ENCODE measurements around the gene LIPF.
"Not testable (repeated sequence)": the region's sequence is repeated elsewhere in the genome, so short reads cannot be mapped to it uniquely, and the experiment has no call there.

Gene LIPF

DNA sequence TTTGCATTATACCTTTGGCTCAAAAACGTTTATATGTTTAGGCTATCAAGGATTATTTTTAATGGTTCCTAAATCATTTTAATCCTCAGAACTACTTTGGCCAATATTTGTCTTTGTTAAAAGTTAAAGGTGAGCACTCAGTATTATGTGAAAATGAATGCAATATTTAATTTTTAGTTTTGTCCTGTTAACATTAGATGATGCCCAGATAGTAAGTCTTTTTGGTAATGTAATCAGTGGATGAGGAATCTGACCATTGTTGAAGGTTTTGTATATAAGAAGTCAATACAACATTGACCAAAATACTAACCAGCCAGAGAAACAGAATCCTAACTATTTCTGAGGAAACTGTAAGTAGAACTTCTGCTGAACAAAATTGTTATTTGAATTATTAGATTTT lies at the start of gene LIPF:
TSS of gene LIPF (plus strand) at position 301 of the 400 bp plus-strand sequence. CDS start 2,856 bp downstream, outside the sequence.
- no peak for DNase-seq (ENCODE audit: low spot score)

- no peak for DNase-seq (ENCODE audit: low spot score)
Measured at GRCh38 chr10:88616250-88616977, 47.8 kb upstream of the LIPF start.

DNA sequence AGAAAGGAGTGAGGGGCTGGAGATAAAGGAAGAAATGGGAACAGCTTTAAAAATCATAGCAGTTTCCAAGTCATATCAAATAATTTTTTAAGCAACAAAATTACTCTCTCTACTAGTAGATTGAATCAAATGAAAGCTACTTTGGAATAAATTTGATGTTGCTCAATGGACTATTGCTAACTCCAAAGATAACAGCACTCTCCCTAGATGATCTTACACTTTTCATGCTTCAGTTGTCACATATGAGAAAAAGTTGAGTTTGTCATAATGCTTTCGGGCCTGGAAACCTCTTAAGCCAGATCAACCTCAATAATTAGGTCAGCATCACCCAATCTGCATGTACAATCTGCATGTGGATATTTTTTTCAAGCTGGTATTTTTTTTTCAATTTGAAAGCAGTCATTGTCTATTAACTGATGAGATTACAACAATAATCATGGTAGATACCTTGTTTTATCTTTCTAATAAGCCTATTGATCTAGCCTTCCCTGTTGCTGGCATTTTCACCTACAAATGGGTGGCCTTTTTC lies 46.4 kb upstream of the LIPF start:
- DNase-seq (ENCODE audit: low spot score): no peak

DNA sequence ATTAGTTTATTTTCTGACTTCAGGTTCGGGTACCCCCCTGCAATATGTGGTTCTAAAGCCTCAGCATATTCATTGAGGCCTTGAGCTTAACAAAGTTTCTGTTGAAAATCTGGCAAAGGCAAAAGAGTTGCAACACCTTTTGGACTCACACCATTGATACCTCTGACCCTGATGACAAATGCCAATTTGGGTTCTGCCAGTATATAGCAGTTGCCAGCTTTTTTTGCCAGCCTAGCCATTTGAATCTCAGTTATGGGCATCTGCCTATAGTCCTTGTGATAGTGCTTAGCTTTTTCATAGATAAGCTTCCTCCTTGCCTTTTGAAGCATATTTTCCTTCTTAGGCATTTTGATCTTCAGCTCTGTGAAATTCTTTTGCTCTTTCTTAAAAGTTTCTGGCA lies 45.7 kb upstream of the LIPF start:
- DNase-seq (ENCODE audit: low spot score): no peak

DNA sequence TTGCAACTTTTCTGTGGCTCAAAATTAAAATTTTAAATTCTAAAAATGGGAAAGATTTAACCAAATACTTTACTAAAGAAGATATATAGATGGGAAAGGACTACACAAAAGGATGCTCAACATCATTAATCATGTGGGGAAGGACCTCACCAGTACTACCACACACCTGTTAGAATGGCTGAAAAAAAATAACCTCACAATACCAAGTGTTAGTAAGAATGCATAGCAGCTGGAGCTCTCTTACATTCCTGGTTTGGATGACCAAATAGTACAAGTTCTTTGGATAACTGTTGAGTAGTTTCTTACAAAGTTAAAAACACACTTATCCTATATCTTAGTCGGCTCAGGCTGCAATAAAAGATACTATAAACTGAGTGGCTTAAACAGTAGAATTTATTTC lies 43.8 kb upstream of the LIPF start:
- no peak for DNase-seq (ENCODE audit: low spot score)

- no peak for DNase-seq (ENCODE audit: low spot score)
Measured at GRCh38 chr10:88623835-88624234, 40.4 kb upstream of the LIPF start.

GRCh38 chr10:88624840-88625239 lies 39.4 kb upstream of the LIPF start:
- DNase-seq (ENCODE audit: low spot score): no peak

GRCh38 chr10:88640186-88640585 lies 24.1 kb upstream of the LIPF start:
- DNase-seq (ENCODE audit: low spot score): no peak

DNA sequence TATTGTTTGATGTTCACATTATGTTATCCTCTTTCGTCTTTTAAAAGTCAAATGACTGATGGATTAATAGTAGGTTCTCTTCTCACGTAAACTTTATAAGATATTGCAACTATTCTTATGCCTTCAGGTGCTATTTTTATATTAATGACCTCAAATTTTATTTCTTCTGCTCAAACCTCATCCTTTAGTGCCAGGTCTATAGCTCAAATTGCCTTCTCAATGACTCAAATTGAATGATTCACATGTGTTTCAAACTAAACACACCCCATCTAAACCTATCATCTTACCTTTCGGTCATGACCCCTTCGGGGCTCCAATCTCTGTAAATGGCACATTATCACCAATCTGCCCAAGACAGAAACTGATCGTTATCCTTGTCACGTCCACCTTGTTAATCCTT lies 22.0 kb upstream of the LIPF start:
- no peak for DNase-seq (ENCODE audit: low spot score)

GRCh38 chr10:88642963-88643362 lies 21.3 kb upstream of the LIPF start:
- DNase-seq (ENCODE audit: low spot score): no peak

GRCh38 chr10:88647061-88647615 lies 17.1 kb upstream of the LIPF start:
- no peak for DNase-seq (ENCODE audit: low spot score)

DNA sequence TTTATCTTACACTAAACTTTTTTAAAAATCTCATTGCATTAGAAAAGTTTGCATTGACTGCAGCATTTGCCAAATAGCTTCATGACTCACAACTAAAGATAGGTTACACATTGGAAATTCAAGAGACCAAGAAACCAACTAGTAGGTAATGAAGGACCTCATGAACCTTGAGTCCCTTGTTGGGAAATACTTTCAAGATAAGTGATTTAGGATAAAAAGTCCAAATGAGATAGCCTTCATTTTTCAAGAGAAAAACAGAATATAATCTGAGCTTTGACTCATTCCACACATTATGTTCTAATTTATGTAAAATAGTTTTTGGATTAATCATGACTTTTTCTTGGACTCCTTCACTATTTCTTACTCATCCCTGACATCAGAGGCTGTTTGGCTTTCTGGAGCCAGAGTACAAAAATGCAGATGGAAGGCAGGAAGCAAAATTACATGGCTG lies 13.1 kb upstream of the LIPF start:
- no peak for DNase-seq (ENCODE audit: low spot score)

DNA sequence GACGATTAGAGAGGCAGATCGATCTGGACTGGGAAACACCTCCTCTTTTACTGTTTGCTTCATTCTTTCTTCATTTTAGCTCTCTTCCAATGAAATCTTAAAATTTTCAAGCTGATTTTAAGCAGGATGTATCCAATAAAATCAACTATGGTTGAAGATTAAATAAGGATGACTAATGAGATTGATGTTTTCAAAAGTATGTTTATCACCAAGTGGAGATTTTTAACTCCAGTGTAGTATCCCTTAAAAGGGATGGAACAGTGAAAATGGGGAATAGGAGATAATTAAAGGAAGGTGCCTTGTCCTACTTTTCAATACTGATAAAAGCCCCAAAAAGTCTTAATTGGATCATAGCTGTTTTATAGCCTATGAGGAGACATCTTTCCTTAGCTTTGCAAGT lies 11.6 kb upstream of the LIPF start:
- DNase-seq (ENCODE audit: low spot score): no peak

DNA sequence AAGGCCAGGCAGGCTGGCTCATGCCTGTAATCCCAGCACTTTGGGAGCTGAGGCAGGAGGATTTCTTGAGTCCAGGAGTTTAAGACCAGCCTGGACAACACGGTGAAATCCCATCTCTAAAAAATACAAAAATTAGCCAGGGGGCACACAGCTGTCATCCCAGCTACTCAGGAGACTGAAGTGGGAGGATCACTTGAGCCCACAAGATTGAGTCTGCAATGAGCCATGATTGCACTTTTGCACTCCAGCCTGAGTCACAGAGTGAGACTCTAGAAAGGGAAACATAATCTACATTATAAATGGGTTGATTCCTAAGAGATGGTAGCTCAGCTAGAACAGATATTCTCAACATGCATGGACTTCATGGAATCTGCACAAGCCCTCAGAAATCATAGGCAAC lies 6.3 kb upstream of the LIPF start:
- DNase-seq (ENCODE audit: low spot score): no peak

DNA sequence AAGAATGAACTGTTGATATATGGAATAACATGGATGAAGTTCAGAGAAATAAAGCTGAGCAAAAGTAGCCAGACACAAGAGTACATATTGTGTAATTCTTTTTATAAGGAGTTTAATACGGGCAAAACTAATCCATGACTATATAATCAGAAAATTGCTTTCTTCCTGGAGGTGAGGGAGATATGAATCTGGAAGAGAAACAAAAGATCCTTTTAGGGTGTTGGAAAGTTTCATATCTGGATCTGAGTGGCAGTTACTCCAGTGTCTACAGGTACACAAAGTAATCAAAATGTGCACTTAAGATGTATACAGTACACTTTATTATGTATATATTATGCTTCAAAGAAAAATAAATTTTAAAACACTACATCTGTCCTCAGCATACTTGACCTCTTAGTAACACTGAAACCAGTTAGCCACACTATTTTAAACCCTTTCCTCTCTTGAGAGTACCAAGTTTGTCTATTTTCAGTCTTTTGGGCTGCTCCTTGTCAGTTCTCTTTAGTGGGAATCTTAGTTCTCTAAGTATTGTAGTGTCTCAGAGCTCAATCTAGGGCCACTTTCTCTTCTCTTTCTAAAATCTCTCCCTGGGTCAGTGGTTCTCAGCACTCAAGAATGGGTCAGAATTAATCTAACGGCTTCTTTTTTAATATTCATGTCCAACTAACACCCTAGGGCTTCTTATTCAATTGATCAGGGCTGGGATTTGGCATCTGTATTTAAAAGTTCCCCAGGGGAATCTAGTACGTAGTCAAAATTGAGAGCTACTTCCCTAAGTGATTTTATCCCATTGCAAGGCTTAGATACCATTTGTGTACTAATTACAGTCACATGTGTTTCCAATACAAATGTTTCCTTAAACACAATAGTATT lies 4.3 kb upstream of the LIPF start:
- DNase-seq (ENCODE audit: low spot score): no peak

DNA sequence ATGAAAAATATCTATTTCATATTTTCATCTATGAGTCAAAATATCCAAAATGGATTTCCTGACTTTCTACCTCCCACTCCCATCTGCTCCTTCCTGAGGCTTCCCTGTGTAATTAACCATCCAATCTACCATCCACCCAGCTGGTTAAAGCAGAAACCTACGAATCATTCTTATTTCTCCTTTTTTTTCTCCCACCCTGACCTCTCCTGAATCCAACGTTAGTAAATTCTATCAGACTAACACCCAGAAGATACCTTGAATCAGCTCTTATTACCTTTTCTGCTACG lies 3.7 kb upstream of the LIPF start:
- no peak for DNase-seq (ENCODE audit: low spot score)

- DNase-seq (ENCODE audit: low spot score): no peak
Measured at GRCh38 chr10:88661018-88661417, 3.2 kb upstream of the LIPF start.

DNA sequence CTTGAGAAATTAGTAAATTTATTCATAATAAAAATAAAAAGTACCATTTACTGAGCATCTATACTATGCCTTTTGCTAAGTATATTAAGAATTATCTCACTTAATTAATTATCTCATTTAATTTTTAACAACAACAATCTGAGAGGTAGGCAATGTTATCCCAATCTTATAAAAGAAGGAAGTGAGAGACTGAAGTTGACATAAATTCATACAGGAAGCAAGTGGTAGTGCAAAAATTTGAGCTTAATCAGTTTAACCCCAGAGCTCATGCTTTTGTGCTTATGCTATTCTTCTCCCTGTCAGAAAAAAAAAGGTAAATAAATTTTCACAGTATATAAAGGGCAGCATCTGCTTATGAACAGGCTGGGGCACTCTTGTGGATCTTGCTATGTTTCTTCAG lies 2.7 kb upstream of the LIPF start:
- no peak for DNase-seq (ENCODE audit: low spot score)

- not testable (repeated sequence) for DNase-seq (ENCODE audit: low spot score)
Measured at GRCh38 chr10:88663153-88663552, 1.1 kb upstream of the LIPF start.

- no peak for DNase-seq (ENCODE audit: low spot score)
Measured at GRCh38 chr10:88668465-88668864, 4.2 kb downstream of the LIPF start.

DNA sequence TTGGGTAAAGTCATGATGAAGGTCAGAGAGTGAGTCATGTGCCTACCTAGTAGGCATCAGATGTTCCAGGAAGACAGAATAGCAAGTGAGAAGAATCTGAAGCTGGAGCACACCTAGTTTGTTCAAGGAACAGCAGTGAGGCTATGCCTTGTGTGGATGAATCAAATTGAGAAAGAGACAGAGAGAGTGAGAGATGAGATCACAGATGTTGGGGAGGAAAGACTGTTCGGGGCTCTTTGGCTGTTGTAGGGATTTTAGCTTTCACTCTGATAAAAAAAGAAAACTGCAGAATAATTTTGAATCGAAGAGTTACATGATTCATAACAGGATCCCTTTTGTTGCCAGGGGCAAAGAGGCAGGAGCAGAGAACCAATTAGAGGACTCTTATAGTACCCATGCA lies 6.3 kb downstream of the LIPF start:
- DNase-seq (ENCODE audit: low spot score): no peak

GRCh38 chr10:88672041-88672440 lies 7.8 kb downstream of the LIPF start:
- no peak for DNase-seq (ENCODE audit: low spot score)

All from HuH-7.5 (cell line).